WERI-Rb-1 (cell line): ENCODE measurements around the gene CDT1.

Experiments
- DNase-seq: peaks from one replicate; pipeline ENCODE4 v3.0.0-alpha.2; 2020
- H3K27ac ChIP-seq: fragments of 250-450 bp; sonication (Bioruptor Pico); 2 replicates; pipeline ENCODE4 v1.5.1; 2020; ENCODE audit warnings: mild to moderate bottlenecking, moderate library complexity
- H3K27me3 ChIP-seq: fragments of 250-450 bp; sonication (Bioruptor Pico); 2 replicates; pipeline ENCODE4 v1.5.1; 2021; ENCODE audit warnings: mild to moderate bottlenecking, low read depth, moderate library complexity; ENCODE audit not compliant: insufficient read depth, severe bottlenecking
- H3K36me3 ChIP-seq: fragments of 250-450 bp; sonication (Bioruptor Pico); 2 replicates; pipeline ENCODE4 v1.5.1; 2020; ENCODE audit warnings: mild to moderate bottlenecking, moderate library complexity
- H3K4me3 ChIP-seq: 2 replicates; pipeline ENCODE4 v1.5.1; 2011; ENCODE audit warnings: low read depth, mild to moderate bottlenecking, control low read depth, low read length
- H3K9me3 ChIP-seq: fragments of 250-450 bp; sonication (Bioruptor Pico); 2 replicates; pipeline ENCODE4 v1.5.1; 2021; ENCODE audit warnings: mild to moderate bottlenecking, moderate library complexity; ENCODE audit not compliant: severe bottlenecking
- CTCF ChIP-seq: IDR thresholded peaks from 2 replicates; pipeline ENCODE4 v1.5.1; 2011; ENCODE audit warnings: low read depth, mild to moderate bottlenecking, control low read depth, inconsistent platforms, low read length

CDT1 gene

DNA sequence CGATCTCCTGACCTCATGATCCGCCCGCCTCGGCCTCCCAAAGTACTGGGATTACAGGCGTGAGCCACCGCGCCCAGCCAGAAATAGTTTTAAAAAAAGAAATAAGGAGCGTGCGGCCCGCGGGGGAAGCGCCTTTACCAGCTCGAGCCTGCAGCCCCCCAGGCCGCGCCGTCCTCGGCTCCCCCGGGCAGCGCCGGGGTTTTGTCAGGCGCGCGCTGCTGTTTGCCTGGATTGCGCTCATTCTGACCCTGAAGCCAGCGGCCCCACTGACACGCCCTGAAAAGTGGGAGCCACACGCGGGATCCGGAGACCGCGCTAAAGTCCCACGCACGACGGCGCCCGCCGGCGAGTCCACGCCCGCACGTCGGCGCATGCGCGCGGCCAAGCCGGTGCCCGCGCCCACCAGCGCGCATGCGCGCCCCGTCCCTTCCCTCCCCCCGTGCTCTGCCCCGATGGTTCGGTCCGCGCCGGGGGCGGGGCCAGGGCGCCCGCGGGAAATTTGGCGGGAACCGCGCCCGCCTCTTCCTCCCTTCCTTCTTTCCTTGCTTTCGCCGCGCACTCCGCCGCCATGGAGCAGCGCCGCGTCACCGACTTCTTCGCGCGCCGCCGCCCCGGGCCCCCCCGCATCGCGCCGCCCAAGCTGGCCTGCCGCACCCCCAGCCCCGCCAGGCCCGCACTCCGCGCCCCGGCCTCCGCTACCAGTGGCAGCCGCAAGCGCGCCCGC, at the start of gene CDT1:
Gene CDT1 (plus strand): TSS at position 526 of the 724 bp plus-strand sequence. CDS start 43 bp downstream, at position 569.
- Histone ChIP-seq H3K4me3 (peak within 1 kb of the TSS; percentile 72), H3K27me3 (no peaks in the 10 kb centered on the region), H3K27ac (peak within 1 kb of the TSS; percentile 92), H3K36me3 (peaks cover 39% of the 10 kb centered on the region), H3K9me3 (no peaks in the 10 kb centered on the region)
- peak; percentile 63 for DNase-seq
- TF ChIP-seq CTCF, result no peak

- no peak overlapping the region for H3K4me3 ChIP-seq
- no peaks in the 10 kb centered on the region for H3K36me3 ChIP-seq
- H3K27ac ChIP-seq, result no peak overlapping the region
- no peaks in the 10 kb centered on the region for H3K9me3 ChIP-seq
- TF ChIP-seq CTCF, result no peak
- DNase-seq, result no peak
- no peaks in the 10 kb centered on the region for H3K27me3 ChIP-seq
These were observed 49.3 kb upstream of the CDT1 start for GRCh38 chr16:88754109-88754911.

GRCh38 chr16:88754912-88755744, 48.5 kb upstream of the CDT1 start:
- peak; percentile 36 for TF ChIP-seq CTCF
- DNase-seq, result peak; percentile 31
- no peak overlapping the region for H3K4me3 ChIP-seq

DNA sequence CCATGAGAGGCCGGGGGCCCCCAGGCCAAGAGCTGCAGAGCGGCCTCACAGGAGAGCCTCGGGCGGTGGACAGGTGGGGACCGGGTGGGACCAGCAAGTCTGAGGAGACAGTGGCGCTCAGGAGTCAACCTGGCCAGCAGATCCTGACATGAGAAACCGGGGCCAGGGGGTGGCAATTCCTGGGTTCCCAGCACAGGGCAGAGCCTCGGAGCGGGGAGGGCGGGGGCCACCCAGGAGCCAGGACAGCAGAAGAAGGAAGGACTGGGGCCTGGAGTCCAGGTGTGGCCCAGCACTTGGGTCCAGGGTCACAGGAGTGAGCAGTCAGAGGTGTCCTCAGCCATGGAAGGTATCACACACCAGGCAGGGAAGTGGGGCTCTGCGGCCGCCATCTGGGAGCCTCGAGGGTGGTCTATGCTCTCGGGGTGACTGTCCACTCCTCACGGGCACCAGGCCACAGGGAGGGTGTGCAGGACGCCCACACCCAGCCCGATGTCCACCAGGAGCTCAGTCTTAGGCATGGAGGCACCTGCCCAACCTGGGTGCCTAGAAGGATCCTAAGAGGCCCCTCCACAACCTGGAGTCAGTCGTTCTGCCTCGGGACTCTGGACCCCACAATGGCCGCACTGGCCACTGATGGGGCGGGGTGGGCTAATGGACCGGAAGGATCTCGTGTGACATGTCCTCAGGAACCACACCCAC, 47.7 kb upstream of the CDT1 start:
- no peaks in the 10 kb centered on the region for H3K36me3 ChIP-seq
- H3K27me3 ChIP-seq, result no peaks in the 10 kb centered on the region
- H3K4me3 ChIP-seq, result no peak overlapping the region
- no peak overlapping the region for H3K27ac ChIP-seq
- no peak for TF ChIP-seq CTCF
- no peaks in the 10 kb centered on the region for H3K9me3 ChIP-seq
- no peak for DNase-seq

More at GRCh38 chr16:88754912-88755744, 48.5 kb upstream of the CDT1 start:
- Histone ChIP-seq H3K9me3 (no peaks in the 10 kb centered on the region), H3K27me3 (no peaks in the 10 kb centered on the region), H3K36me3 (no peaks in the 10 kb centered on the region), H3K27ac (no peak overlapping the region)

GRCh38 chr16:88758227-88758943, 45.2 kb upstream of the CDT1 start:
- TF ChIP-seq CTCF, result no peak
- no peak overlapping the region for H3K27ac ChIP-seq
- DNase-seq, result no peak
- H3K36me3 ChIP-seq, result no peaks in the 10 kb centered on the region
- no peaks in the 10 kb centered on the region for H3K27me3 ChIP-seq
- no peak overlapping the region for H3K4me3 ChIP-seq
- no peaks in the 10 kb centered on the region for H3K9me3 ChIP-seq
